K562 (cell line): ENCODE results near the gene ACSS2. TPM values are rescaled to one million over a fixed set of nuclear protein-coding genes. Genes with fewer than 3 reads are reported as not detected.

Experiments used
- ARID3A ChIP-seq: IDR thresholded peaks from 2 replicates; pipeline ENCODE4 v1.6.1; 2012; ENCODE audit warnings: low read depth, low read length, improper control_type of control experiment, borderline replicate concordance
- ELF2 ChIP-seq: fragments of 250-450 bp; sonication (Bioruptor Pico); IDR thresholded peaks from 2 replicates; pipeline ENCODE4 v1.5.0; 2021; ENCODE audit warnings: mild to moderate bottlenecking
- FIP1L1 ChIP-seq: fragments of 200-400 bp; formaldehyde crosslinking; IDR thresholded peaks from 2 replicates; pipeline ENCODE4 v1.6.1; 2018; ENCODE audit warnings: mild to moderate bottlenecking, low read depth, low read length; ENCODE audit not compliant: poor library complexity, severe bottlenecking
- FOXP4 ChIP-seq: sonication (generic); formaldehyde crosslinking; IDR thresholded peaks from 2 replicates; pipeline ENCODE4 v1.8.0; 2022; ENCODE audit warnings: mild to moderate bottlenecking, missing genetic modification reagents, borderline replicate concordance
- HBP1 ChIP-seq: fragments of 450-650 bp; formaldehyde crosslinking; IDR thresholded peaks from 2 replicates; pipeline ENCODE4 v1.4.0; 2022; ENCODE audit warnings: missing genetic modification characterization
- JUND ChIP-seq, 2 experiments: IDR thresholded peaks; 2 replicates in 1 of 2; 3 replicates in 1 of 2; pipeline ENCODE4 v1.6.1; 2011; ENCODE audit warnings: borderline replicate concordance in 2 of 2, low read depth in 2 of 2, low read length in 2 of 2, improper control_type of control experiment in 1 of 2, missing biosample characterization in 1 of 2, missing genetic modification characterization in 1 of 2, missing genetic modification reagents in 1 of 2
- KDM5B ChIP-seq: fragments of 200-600 bp; sonication (generic); IDR thresholded peaks from 2 replicates; pipeline ENCODE4 v1.6.1; 2012; ENCODE audit warnings: low read depth, mild to moderate bottlenecking, moderate library complexity, low read length, control low read depth, inconsistent platforms; ENCODE audit not compliant: insufficient replicate concordance
- MLLT1 ChIP-seq, 2 experiments: fragments of 450-650 bp; IDR thresholded peaks; 2 replicates each; pipeline ENCODE4 v1.6.1; 2016
- ZC3H8 ChIP-seq: fragments of 450-650 bp; IDR thresholded peaks from 2 replicates; pipeline ENCODE4 v1.6.1; 2017
- ZMIZ1 ChIP-seq, 2 experiments: fragments of 150-350 bp in 1 of 2; IDR thresholded peaks; 2 replicates each; pipeline ENCODE4 v1.6.1; 2012 to 2016; ENCODE audit warnings: low read depth in 2 of 2, low read length in 2 of 2, mild to moderate bottlenecking in 1 of 2, moderate library complexity in 1 of 2
- ZNF3 ChIP-seq: fragments of 250-450 bp; sonication (Bioruptor Pico); IDR thresholded peaks from 2 replicates; pipeline ENCODE4 v1.5.0; 2021; ENCODE audit warnings: mild to moderate bottlenecking, moderate library complexity
- ZNF766 ChIP-seq: fragments of 200-800 bp; sonication (Bioruptor generic); conservative IDR thresholded peaks from 2 replicates; pipeline ENCODE4 v1.6.1; 2016; ENCODE audit warnings: missing genetic modification characterization, missing compliant biosample characterization
- polyA plus RNA-seq, 8 experiments: library from polyadenylated mRNA; depleted of rRNA in 4 of 8; stranded (reverse) in 5 of 8; unstranded in 3 of 8; fragments of >200 nt; fragmentation: Nextera tagmentation in 2 of 8; fragmentation: Illumina TruSeq in 1 of 8; extraction: Ambion mirVana in 2 of 8; extraction: Trizol in 1 of 8; gene quantifications; 2 replicates each; pipeline versions ENCODE4 v1.2.1 to v1.2.3, GENCODE V29; 2011 to 2014; ENCODE audit warnings: inconsistent platforms in 1 of 8, missing spikeins in 1 of 8
- total RNA-seq, 7 experiments: library from RNA; depleted of rRNA in 6 of 7; stranded (reverse); fragments of >200 nt in 6 of 7; fragmentation: Illumina TruSeq in 2 of 7; extraction: Trizol in 2 of 7; gene quantifications; 2 replicates each; pipeline versions ENCODE4 v1.2.1 to v1.2.3, GENCODE V29; 2011 to 2021; ENCODE audit warnings: low replicate concordance in 1 of 7

ACSS2 gene
- total and polyA plus RNA-seq, 9 of the 15 experiments (the other 6 are each of a cell fraction or from before 2014, with no cell fraction given) = 21.9 to 246 (median 66.2) TPM

- TF ChIP-seq ZMIZ1 (IDR thresholded peaks at IDR 0.05; ENCODE audit: low read depth in 2 of 2, low read length in 2 of 2) (no peak), MLLT1 (IDR thresholded peaks at IDR 0.05) (peak in 1 of 2 experiments; percentile 80; a peak in 2 of 4 replicates), ARID3A (no peak), ZC3H8 (no peak), ELF2 (CRISPR knock-in tag) (no peak), HBP1 (CRISPR knock-in tag) (no peak), KDM5B (peak; percentile 75), FIP1L1 (peak; percentile 55), ZNF766 (CRISPR knock-in tag) (no peak), FOXP4 (0 out of 2 replicates have a peak, but pooled peaks have one; percentile 29), JUND (IDR thresholded peaks at IDR 0.05; ENCODE audit: borderline replicate concordance, low read depth, low read length) (peak; percentile 13; the same call in 1 of the 2 replicates), JUND (tag; IDR thresholded peaks at IDR 0.05; ENCODE audit: borderline replicate concordance, low read depth, low read length) (no peak), ZNF3 (CRISPR knock-in tag) (no peak)
Measured at GRCh38 chr20:34876406-34877282, at the start of gene ACSS2 (continued).
